Measurements from ENCODE around the gene NADK. TPM values are rescaled to one million over a fixed set of nuclear protein-coding genes. Genes with fewer than 3 reads are reported as not detected.
A peak's percentile ranks its signal among the peaks of the same experiment; 100 is the strongest.

NADK gene
- total and polyA plus RNA-seq, 3 experiments from 2014 or later: 29.9 to 77.0 (median 75.4) TPM

- no peaks in the 10 kb centered on the region for H3K27me3 Mint-ChIP-seq
- DNase-seq: no peak
- Histone ChIP-seq H3K27me3 (ENCODE audit: insufficient read depth, low read length, poor library complexity, severe bottlenecking) (no peaks in the 10 kb centered on the region), H3K4me1 (ENCODE audit: insufficient read depth, low read length) (no peaks in the 10 kb centered on the region), H3K36me3 (ENCODE audit: insufficient read depth, low read length) (peaks cover 11% of the 10 kb centered on the region), H3K27ac (ENCODE audit: low read depth, low read length) (no peak overlapping the region), H3K9me3 (ENCODE audit: low read length) (no peaks in the 10 kb centered on the region), H3K4me3 (ENCODE audit: low read length) (no peak overlapping the region)
- ChIA-PET POLR2A (interaction anchor here (0.6 kb wide), 1 partner anchor 144 kb away, joined by 6 read pairs; no protein-coding TSS in a partner anchor), CTCF (interaction anchor here (1.5 kb wide), 1 partner anchor 140 kb away, joined by 3 read pairs; no protein-coding TSS in a partner anchor)
- H3K4me3 Mint-ChIP-seq: no peak overlapping the region
- peak overlapping the region in 2 of 8 donors; percentile 64 to 88 for H3K27ac Mint-ChIP-seq
- H3K36me3 Mint-ChIP-seq: peaks cover 7 to 57% (median 14%) of the 10 kb centered on the region in 3 donors
- H3K9me3 Mint-ChIP-seq: peaks cover 0 to 3% (median 0%) of the 10 kb centered on the region in 5 donors
- peaks cover 8 to 14% (median 14%) of the 10 kb centered on the region in 3 donors for H3K4me1 Mint-ChIP-seq
Observed at GRCh38 chr1:1768249-1768992, 9.8 kb downstream of the NADK start.

GRCh38 chr1:1764876-1765470 is 13.3 kb downstream of the NADK start:
- Histone ChIP-seq H3K27ac (ENCODE audit: low read depth, low read length) (no peak overlapping the region), H3K4me3 (ENCODE audit: low read length) (no peak overlapping the region), H3K27me3 (ENCODE audit: insufficient read depth, low read length, poor library complexity, severe bottlenecking) (no peaks in the 10 kb centered on the region), H3K9me3 (ENCODE audit: low read length) (no peaks in the 10 kb centered on the region), H3K36me3 (ENCODE audit: insufficient read depth, low read length) (peaks cover 18% of the 10 kb centered on the region), H3K4me1 (ENCODE audit: insufficient read depth, low read length) (no peaks in the 10 kb centered on the region)
- no peak for DNase-seq
- POLR2A ChIA-PET: interaction anchor here (0.5 kb wide), 1 partner anchor 70 kb away, joined by 3 read pairs; no protein-coding TSS in a partner anchor
- H3K4me3 Mint-ChIP-seq: no peak overlapping the region
- peaks cover 4 to 67% (median 5%) of the 10 kb centered on the region in 3 donors for H3K36me3 Mint-ChIP-seq
- H3K27ac Mint-ChIP-seq: peak overlapping the region in 1 of 8 donors; percentile 33
- peaks cover 4 to 9% (median 7%) of the 10 kb centered on the region in 3 donors for H3K4me1 Mint-ChIP-seq
- no peaks in the 10 kb centered on the region for H3K27me3 Mint-ChIP-seq
- CTCF ChIA-PET: no interaction called here
- H3K9me3 Mint-ChIP-seq: no peaks in the 10 kb centered on the region

GRCh38 chr1:1763657-1764621 is 14.3 kb downstream of the NADK start:
- Histone ChIP-seq H3K27me3 (ENCODE audit: insufficient read depth, low read length, poor library complexity, severe bottlenecking) (no peaks in the 10 kb centered on the region), H3K27ac (ENCODE audit: low read depth, low read length) (no peak overlapping the region), H3K36me3 (ENCODE audit: insufficient read depth, low read length) (peaks cover 19% of the 10 kb centered on the region), H3K4me1 (ENCODE audit: insufficient read depth, low read length) (no peaks in the 10 kb centered on the region), H3K4me3 (ENCODE audit: low read length) (no peak overlapping the region), H3K9me3 (ENCODE audit: low read length) (no peaks in the 10 kb centered on the region)
- Mint-ChIP-seq H3K27me3 (no peaks in the 10 kb centered on the region), H3K27ac (peak overlapping the region in 1 of 8 donors; percentile 19), H3K4me3 (no peak overlapping the region), H3K4me1 (peaks cover 4 to 8% (median 7%) of the 10 kb centered on the region in 3 donors), H3K36me3 (peaks cover 4 to 74% (median 5%) of the 10 kb centered on the region in 3 donors), H3K9me3 (no peaks in the 10 kb centered on the region)
- DNase-seq: peak in 1 of 5 donors; percentile 48
- CTCF ChIA-PET: no interaction called here
- POLR2A ChIA-PET: interaction anchor here (0.5 kb wide), 1 partner anchor 69 kb away, joined by 3 read pairs; no protein-coding TSS in a partner anchor

GRCh38 chr1:1761504-1762376 is 16.5 kb downstream of the NADK start:
- POLR2A ChIA-PET: no interaction called here
- Histone ChIP-seq H3K4me1 (ENCODE audit: insufficient read depth, low read length) (no peaks in the 10 kb centered on the region), H3K9me3 (ENCODE audit: low read length) (no peaks in the 10 kb centered on the region), H3K36me3 (ENCODE audit: insufficient read depth, low read length) (peaks cover 19% of the 10 kb centered on the region), H3K4me3 (ENCODE audit: low read length) (no peak overlapping the region), H3K27me3 (ENCODE audit: insufficient read depth, low read length, poor library complexity, severe bottlenecking) (no peaks in the 10 kb centered on the region), H3K27ac (ENCODE audit: low read depth, low read length) (no peak overlapping the region)
- H3K4me3 Mint-ChIP-seq: no peak overlapping the region
- peaks cover 0 to 74% (median 3%) of the 10 kb centered on the region in 3 donors for H3K36me3 Mint-ChIP-seq
- peak overlapping the region in 3 of 8 donors; percentile 17 to 69 (median 32) for H3K27ac Mint-ChIP-seq
- no peak for DNase-seq
- CTCF ChIA-PET: no interaction called here
- no peaks in the 10 kb centered on the region for H3K27me3 Mint-ChIP-seq
- H3K4me1 Mint-ChIP-seq: peaks cover 0 to 3% (median 0%) of the 10 kb centered on the region in 3 donors
- no peaks in the 10 kb centered on the region for H3K9me3 Mint-ChIP-seq

GRCh38 chr1:1760715-1761114 is 17.6 kb downstream of the NADK start:
- Histone ChIP-seq H3K36me3 (ENCODE audit: insufficient read depth, low read length) (peaks cover 26% of the 10 kb centered on the region), H3K9me3 (ENCODE audit: low read length) (no peaks in the 10 kb centered on the region), H3K4me3 (ENCODE audit: low read length) (no peak overlapping the region), H3K27ac (ENCODE audit: low read depth, low read length) (no peak overlapping the region), H3K4me1 (ENCODE audit: insufficient read depth, low read length) (no peaks in the 10 kb centered on the region), H3K27me3 (ENCODE audit: insufficient read depth, low read length, poor library complexity, severe bottlenecking) (no peaks in the 10 kb centered on the region)
- Mint-ChIP-seq H3K4me1 (peaks cover 0 to 3% (median 0%) of the 10 kb centered on the region in 3 donors), H3K27ac (no peak overlapping the region), H3K36me3 (peaks cover 0 to 80% (median 3%) of the 10 kb centered on the region in 3 donors), H3K27me3 (no peaks in the 10 kb centered on the region), H3K9me3 (no peaks in the 10 kb centered on the region), H3K4me3 (no peak overlapping the region)
- CTCF ChIA-PET: no interaction called here
- DNase-seq: peak in 1 of 5 donors; percentile 14
- POLR2A ChIA-PET: no interaction called here

GRCh38 chr1:1760345-1760650 is 18.0 kb downstream of the NADK start:
- Histone ChIP-seq H3K27ac (ENCODE audit: low read depth, low read length) (no peak overlapping the region), H3K27me3 (ENCODE audit: insufficient read depth, low read length, poor library complexity, severe bottlenecking) (no peaks in the 10 kb centered on the region), H3K9me3 (ENCODE audit: low read length) (no peaks in the 10 kb centered on the region), H3K4me1 (ENCODE audit: insufficient read depth, low read length) (no peaks in the 10 kb centered on the region), H3K4me3 (ENCODE audit: low read length) (no peak overlapping the region), H3K36me3 (ENCODE audit: insufficient read depth, low read length) (peaks cover 26% of the 10 kb centered on the region)
- Mint-ChIP-seq H3K27me3 (no peaks in the 10 kb centered on the region), H3K9me3 (no peaks in the 10 kb centered on the region), H3K27ac (no peak overlapping the region), H3K4me3 (no peak overlapping the region), H3K4me1 (peaks cover 0 to 3% (median 0%) of the 10 kb centered on the region in 3 donors), H3K36me3 (peaks cover 0 to 81% (median 3%) of the 10 kb centered on the region in 3 donors)
- DNase-seq: peak in 1 of 5 donors; percentile 35
- ChIA-PET CTCF (no interaction called here), POLR2A (no interaction called here)

Measured in CD8-positive, alpha-beta memory T cell (primary cell).